Mesothelial cell of epicardium (in vitro differentiated cells): ENCODE measurements around the gene CDH13. TPM values are rescaled to one million over a fixed set of nuclear protein-coding genes. Genes with fewer than 3 reads are reported as not detected.

Experiments used
- DNase-seq, 2 experiments: peaks; one replicate each; pipeline ENCODE4 v3.0.0; 2021; ENCODE audit warnings: low spot score in 2 of 2; ENCODE audit not compliant: unreplicated experiment in 2 of 2
- H3K27ac Mint-ChIP-seq: 2 replicates; pipeline ENCODE4 v1.8.0; 2021; ENCODE audit warnings: mixed read lengths
- H3K27me3 Mint-ChIP-seq: 2 replicates; pipeline ENCODE4 v1.8.0; 2021; ENCODE audit warnings: low read depth, mixed read lengths
- H3K36me3 Mint-ChIP-seq: 2 replicates; pipeline ENCODE4 v1.8.0; 2021; ENCODE audit warnings: mixed read lengths
- H3K4me1 Mint-ChIP-seq: 2 replicates; pipeline ENCODE4 v1.8.0; 2021; ENCODE audit warnings: mixed read lengths
- H3K4me3 Mint-ChIP-seq: 2 replicates; pipeline ENCODE4 v1.8.0; 2021; ENCODE audit warnings: mild to moderate bottlenecking, moderate library complexity, mixed read lengths
- H3K9me3 Mint-ChIP-seq: 2 replicates; pipeline ENCODE4 v1.8.0; 2021; ENCODE audit warnings: mixed read lengths
- CTCF ChIP-seq: fragments of 200-600 bp; sonication (generic); IDR thresholded peaks from one replicate; pipeline ENCODE4 v1.5.0; 2021; ENCODE audit warnings: antibody characterized with exemption; ENCODE audit not compliant: unreplicated experiment
- total RNA-seq: library from RNA; stranded (reverse); gene quantifications from 3 replicates; pipeline ENCODE4 v1.2.1, GENCODE V29; 2021

The CDH13 gene
- total RNA-seq, 1 donor from 2014 or later = 0.80 TPM

DNA sequence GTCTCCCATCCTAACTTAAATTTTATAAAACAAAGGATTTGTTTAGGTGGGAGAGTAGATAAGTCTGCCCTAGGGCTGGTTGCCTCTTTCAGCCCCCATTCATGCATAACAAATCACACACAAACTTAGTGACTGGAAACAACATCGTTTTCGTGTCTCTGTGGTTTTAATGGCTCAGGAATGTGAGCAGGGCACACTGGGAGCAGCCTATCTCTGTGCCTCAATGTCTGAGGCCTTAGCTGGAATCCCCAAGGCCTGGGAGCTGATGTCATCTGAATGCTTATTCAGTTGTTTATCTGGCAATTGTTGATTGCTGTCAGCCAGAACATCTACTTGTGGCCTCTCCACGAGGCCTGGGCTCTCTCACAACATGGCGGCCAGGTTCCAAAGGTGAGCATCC lies 1079.1 kb downstream of the CDH13 start:
- no peak for DNase-seq
- H3K27ac Mint-ChIP-seq = no peak overlapping the region
- no peak overlapping the region for H3K4me3 Mint-ChIP-seq
- H3K9me3 Mint-ChIP-seq = no peaks in the 10 kb centered on the region
- no peaks in the 10 kb centered on the region for H3K36me3 Mint-ChIP-seq
- no peaks in the 10 kb centered on the region for H3K4me1 Mint-ChIP-seq
- H3K27me3 Mint-ChIP-seq = peaks cover 11% of the 10 kb centered on the region
- no peak for TF ChIP-seq CTCF

DNA sequence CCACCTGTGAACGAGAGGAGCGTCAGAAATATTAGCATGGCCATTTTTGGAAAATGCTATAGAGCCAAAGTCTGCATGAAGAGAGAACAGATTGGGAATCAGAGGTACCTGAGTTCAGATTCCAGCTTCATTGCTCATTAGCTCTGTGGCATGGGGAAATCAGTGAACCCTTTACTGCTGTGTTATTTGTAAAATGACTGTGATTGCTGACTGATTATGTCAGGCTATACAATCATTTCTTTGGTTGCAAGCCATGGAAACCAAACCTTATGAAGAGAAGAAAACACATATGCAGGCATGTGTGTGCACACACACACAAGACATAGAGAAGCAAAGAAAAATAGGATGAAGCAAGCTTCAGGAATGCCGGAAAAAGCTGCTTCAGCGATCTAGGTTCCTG lies 1079.6 kb downstream of the CDH13 start:
- Mint-ChIP-seq H3K27me3 (peaks cover 11% of the 10 kb centered on the region), H3K36me3 (no peaks in the 10 kb centered on the region), H3K9me3 (no peaks in the 10 kb centered on the region), H3K27ac (no peak overlapping the region), H3K4me3 (no peak overlapping the region), H3K4me1 (no peaks in the 10 kb centered on the region)
- no peak for DNase-seq
- TF ChIP-seq CTCF = no peak

DNA sequence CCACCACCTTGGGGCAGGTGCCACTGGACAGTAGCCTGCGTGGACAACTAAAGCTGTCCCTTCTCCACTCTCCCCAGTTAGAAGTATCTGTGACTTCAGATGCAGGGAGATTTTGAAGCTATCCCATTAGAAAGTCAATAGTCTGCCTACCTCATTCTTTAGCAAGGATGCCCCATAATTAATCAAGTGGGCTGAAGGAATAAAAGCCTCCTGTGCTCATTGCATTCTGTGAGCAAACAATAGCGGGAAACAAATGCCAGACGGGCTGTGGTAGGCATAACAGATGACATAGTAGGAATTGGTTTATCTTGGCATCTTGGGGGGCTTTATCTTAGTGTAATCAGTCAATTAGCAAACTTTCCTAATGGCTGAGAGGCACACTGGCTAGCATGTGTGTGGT lies 1084.3 kb downstream of the CDH13 start:
- no peak overlapping the region for H3K4me3 Mint-ChIP-seq
- H3K27ac Mint-ChIP-seq = no peak overlapping the region
- H3K9me3 Mint-ChIP-seq = no peaks in the 10 kb centered on the region
- H3K36me3 Mint-ChIP-seq = no peaks in the 10 kb centered on the region
- no peak for DNase-seq
- TF ChIP-seq CTCF = no peak
- no peaks in the 10 kb centered on the region for H3K4me1 Mint-ChIP-seq
- peaks cover 18% of the 10 kb centered on the region for H3K27me3 Mint-ChIP-seq

GRCh38 chr16:83713597-83713996 lies 1086.8 kb downstream of the CDH13 start:
- TF ChIP-seq CTCF = no peak
- Mint-ChIP-seq H3K4me3 (no peak overlapping the region), H3K27me3 (peaks cover 21% of the 10 kb centered on the region), H3K27ac (no peak overlapping the region), H3K36me3 (no peaks in the 10 kb centered on the region), H3K9me3 (no peaks in the 10 kb centered on the region), H3K4me1 (no peaks in the 10 kb centered on the region)
- no peak for DNase-seq

DNA sequence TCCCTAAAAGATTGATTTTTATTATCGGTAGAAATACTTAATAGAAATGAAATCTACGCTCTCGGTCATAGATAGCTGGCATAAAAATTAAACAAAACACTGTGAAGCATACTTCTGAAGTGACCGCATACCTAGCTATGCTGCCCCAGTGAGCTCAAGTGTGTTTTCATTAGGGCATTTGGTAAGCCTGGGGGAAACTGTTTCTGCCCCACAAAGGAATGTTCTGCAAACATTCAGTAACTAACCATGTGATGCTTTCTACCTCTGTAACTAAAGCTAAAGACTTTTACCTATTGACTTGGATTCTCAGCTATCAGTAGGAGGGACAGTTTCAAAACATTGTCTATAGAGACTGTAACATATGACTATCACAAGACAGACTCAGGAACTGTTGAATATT lies 1087.5 kb downstream of the CDH13 start:
- Mint-ChIP-seq H3K27ac (no peak overlapping the region), H3K4me3 (no peak overlapping the region), H3K36me3 (no peaks in the 10 kb centered on the region), H3K9me3 (no peaks in the 10 kb centered on the region), H3K27me3 (peaks cover 21% of the 10 kb centered on the region), H3K4me1 (no peaks in the 10 kb centered on the region)
- no peak for TF ChIP-seq CTCF
- DNase-seq = no peak
